GM04504 (cell line): ENCODE data around the gene ZFPL1.

ENCODE experiments used
- DNase-seq: peaks from one replicate; pipeline ENCODE4 v3.0.0-alpha.2; 2012; ENCODE audit warnings: low read depth

Gene ZFPL1

DNA sequence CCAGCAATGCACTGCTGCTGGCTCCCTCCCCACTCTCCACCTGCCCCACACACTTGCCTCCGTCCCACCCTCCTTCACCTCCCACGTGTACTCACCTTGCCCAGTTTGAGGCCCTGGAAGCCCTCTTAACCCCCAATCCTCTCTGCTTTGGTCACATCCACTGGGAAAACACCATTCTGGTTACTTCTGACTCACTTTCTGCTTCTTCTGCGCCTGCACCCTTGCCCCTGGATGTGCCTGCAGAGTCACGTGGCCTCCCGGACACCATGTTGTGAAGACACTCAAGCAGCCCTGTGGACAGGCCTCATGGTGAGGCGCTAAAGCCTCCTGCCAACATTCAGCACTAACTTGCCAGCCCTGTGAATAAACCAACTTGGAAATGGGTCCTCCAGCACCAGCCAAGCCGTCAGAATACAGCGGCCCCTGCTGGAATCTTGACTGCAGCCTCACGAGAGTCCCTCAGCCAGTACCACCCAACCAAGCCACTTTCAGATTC is 23.1 kb upstream of the ZFPL1 start:
- DNase-seq: no peak

DNA sequence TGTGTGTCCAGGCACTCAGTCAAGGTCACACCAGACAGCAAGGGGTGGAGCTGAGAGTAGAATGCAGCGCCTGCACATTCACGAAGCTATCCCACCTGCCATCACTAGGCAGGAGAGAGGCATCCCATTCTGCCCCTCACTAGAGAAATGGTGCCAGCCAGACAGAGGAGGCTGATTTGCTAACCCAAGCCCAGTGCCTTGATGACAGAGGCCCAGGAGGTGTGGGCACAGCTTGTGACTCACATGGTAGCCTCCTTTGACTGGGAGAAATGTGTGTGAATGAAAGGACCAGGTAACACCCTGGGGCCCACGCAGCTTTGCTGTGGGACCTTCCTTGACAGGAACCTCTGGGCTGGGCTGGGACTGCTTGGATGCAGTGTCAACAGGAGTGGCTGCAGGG is 20.5 kb upstream of the ZFPL1 start:
- no peak for DNase-seq

DNA sequence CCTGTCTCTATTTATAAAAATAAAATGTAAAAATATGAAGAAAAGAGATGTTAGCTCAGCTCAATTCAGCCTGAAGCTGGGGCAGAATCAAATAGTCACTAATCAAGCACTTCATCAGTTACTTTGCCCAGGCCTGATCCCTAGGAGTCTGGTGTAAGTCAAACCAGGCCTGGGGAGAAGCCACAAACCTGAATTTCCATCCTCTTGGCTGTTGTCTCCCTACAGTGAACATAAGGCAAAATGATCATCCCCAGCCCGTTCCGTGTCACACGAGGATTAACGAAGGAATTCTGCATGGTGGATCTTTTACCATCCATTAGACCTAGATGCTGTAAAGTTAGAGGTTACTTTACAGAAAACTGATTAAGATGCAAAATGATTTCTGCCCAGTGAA is 19.2 kb upstream of the ZFPL1 start:
- DNase-seq: no peak

DNA sequence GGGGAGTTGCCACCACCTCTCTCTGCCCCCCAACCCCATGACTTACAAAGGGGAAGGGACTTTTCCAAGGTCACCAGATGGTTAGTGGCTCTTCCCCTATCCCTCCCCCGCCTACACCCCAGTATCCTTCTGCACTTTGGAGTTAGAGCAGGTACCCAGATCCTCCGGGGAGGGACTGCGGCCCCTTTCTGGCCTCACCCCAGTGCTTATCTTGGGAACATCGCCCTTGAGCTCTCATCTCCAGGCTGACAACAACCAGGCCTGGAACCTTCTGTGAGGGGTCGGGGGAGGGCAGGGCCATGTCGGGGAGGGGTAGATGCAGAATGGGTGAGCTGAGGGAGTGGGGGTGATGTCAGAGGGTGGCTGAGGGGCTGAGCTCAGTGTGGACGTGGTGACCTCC is 18.2 kb upstream of the ZFPL1 start:
- no peak for DNase-seq

DNA sequence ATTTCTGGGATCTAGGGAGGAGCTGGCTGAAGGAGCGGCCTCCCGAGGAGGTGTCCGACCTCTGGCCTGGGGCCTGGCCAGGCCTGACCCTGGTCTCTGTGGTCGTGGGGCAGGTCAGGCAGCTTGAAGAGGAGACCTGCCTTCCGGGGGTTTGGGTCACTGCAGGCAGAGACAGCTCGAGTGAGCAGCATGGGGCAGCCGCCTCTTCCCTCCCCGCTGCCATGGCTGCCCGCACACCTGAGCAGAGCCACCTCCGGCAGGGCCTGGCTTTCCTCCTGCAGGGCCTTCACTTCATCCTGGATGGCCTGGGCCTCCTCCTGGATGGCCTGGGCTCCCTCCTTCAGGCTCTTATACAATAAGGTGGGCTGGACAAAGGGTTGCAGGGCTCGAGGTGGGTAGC is 17.7 kb upstream of the ZFPL1 start:
- DNase-seq: no peak

DNA sequence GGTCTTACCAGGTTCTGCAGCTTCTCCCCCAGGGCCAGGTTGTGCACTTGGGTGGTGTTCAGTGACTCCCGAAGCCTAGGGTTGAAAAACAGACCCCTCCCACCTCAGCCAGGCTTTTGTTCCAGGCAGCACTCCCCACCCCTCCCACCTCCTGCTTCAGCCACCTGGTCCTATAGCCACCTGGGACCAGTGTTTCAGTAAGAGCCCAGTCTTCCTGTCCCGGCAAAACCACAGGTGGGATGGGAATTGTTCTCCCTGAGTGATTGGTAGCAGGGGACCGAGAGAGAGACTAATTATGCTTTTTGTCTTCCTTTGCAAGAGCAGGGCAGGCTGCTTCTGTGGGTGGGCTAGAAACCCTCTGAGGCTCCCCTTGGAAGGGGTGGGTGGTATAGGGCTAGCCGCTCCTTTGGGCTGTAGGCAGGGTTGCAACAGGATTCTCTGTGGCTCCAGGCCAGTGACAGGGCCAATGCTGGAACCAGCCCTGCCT is 17.2 kb upstream of the ZFPL1 start:
- no peak for DNase-seq

DNA sequence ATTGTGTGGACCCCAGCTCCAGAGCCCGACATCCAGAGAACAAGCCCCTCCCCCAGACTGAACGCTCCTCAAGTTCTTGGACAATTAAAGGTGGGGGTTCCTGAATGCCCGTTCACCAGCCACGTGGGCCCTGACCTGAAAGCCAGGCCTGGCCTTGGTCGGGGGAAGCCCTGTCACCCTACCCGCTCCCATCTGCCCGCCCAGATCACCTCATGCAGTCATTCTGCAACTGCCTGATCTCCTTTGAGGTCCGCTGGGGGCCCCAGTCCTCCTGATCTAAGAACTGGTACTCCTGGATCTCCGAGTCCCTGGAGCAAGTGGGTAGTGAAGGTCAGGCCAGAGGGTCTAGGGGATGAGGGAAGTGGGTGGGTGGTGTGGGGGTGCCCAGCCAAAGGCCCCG is 16.6 kb upstream of the ZFPL1 start:
- no peak for DNase-seq

DNA sequence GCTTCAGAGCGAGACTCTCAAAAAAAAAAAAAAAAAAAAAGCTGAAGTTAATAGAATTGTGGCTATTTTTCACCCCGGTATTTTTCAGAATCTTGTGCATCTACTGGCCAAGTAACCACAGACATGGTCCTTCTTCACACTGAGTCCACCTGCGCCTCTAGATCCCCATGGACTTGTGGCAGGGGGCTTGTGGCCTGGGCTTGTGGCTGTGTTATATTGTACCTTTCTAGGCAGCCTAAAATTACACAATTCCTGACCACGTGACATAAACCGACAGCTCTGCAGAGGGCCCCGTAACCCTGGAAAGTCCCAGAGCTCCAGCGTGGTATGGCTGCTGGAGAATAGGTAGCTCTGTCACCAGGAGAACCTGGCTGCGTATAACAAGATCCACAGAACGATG is 14.8 kb upstream of the ZFPL1 start:
- no peak for DNase-seq

DNA sequence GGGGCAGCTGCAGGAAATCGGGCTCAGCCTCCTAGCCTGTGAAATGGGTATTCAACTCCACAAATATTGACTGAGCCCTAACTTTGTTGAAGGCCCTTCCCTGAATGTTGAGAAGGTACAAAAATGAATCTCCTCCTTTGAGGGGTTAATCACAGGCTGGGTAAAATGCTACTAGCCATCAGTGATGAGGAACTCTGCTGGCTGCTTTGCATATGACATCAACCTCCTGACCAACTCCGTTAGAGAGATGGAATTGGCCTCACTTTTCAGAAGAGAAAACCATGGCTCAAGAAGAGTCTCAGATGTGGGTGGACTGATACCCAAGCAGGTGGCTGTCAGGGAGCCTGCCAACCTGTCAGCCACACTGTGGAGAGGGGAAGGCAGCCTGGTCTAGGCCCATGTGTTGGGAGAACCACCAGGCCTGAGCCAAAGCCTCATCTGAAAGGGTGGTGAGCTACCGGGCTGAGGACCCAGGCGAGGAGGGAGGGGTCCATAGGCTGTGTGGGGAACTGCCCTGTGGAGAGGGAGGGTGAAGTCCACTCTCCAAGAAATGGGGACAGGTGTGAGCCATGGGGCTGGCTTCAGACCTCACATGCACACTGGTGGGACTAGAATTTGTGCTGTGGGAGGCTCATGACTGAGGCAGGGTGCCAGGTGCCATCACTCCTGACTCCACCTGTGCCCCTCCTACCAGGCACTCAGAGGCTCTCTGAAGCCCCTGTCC is 12.0 kb upstream of the ZFPL1 start:
- DNase-seq: no peak

DNA sequence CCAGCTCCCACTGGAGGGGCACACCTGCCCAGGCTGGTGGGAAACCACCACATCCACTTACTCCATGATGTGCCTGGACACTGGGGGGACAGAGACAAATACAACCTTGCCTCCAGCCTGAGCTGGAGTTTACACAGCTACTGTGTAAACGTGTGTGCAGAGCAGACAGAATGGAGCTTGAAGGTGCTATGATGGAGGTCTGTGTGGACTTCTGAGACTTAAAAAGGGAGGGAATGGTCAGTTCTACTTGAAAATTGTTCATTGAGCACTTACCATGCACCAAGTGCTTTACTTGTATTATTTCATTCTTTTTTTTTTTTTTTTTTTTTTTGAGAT is 11.4 kb upstream of the ZFPL1 start:
- DNase-seq: no peak

DNA sequence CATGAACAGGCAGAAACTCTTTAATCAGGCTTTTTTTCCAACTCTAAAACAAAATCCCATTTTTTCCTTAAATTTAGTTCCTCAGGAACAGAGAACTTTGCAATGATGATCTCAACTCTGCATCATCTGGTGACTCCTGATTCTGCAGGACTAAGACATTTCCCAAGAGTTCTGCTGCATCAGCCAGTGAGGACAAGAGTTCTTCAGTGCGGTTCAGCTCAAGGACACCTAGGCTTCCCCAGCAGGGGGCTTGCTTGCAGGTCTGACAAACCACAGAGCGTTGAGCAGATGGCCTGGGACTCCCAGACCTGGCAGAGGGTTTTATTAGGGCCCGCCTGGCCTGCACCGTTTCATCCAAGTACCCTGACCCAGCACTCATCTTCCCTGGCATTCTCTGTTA is 6.6 kb upstream of the ZFPL1 start:
- DNase-seq: no peak

DNA sequence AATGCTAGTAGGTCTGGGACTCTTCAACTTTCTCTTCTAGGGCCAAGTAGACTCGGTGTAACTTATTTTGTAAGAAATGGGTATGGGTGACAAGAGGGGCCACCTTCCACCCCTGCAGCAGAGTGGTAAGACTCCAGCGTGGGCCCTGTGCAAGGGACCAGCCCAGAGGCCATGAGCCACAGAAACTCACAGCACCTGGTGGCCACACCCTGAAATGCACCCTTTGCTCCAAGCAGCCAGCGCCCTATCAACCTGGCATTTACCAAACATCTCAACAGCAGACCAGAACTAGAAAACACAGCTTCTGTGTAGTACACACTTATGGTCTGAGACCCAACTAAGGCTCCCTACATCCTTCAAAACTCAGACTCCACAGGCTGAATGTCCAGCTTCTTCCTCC is 5.9 kb upstream of the ZFPL1 start:
- no peak for DNase-seq

DNA sequence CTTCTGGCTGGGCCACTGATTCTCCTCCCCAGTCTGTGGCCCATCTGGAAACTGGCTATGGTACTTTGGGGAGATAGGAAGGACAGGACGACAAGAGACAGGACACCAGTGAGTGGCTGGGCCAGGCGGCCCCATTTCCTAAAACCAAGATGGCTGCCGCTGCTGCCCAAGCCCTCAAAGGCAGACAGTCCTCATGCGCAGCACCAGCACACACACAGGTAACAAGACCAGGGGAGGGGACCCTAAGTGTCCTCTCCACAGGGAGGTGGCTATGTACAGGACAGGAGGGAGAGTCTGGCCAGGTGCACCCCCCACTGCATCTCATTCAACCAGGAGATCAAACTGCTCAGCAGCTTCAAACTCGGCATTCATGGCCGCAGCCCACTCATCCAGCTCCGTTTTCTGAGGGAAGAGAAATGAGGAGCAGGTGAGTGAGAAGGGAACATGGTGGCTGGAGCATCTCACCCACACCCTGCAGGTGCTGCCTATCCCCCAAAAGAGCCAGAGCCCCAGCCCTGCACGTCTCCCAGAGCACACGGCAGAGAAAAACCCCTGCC is 5.2 kb upstream of the ZFPL1 start:
- DNase-seq: no peak

DNA sequence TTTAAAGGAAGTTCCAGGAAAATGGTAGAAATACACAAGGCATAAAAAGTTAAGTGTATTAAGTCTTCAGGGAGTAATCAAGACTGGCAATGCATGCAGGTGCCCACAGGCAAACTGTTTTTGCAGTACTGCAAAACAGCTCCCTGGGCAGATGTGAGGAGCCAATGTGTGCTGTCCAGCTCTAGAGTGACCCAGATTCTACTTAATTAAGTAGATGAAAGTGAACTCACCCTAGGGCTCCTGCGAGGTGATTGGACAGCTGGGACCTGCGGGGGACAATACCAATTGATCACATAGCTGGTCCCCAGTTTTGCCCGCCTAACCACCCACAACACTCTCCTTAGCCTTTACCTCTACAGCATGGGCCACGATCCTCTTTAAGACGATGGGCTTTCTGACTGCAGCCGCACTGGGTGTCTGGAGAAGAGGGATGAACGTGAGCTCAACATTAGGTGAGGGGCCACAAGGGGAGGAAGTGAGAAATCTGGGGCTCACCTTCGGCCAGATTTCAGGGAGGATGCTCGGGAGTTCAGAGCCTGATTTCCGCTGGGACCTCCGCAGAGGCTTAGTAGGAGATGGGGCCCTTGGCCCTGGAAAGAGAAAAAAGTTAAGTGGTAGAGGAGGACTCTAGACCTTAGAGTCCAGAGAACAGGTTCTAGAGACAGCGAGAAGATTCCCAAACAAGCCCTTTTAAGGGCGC is 738 bp upstream of the ZFPL1 start:
- no peak for DNase-seq

DNA sequence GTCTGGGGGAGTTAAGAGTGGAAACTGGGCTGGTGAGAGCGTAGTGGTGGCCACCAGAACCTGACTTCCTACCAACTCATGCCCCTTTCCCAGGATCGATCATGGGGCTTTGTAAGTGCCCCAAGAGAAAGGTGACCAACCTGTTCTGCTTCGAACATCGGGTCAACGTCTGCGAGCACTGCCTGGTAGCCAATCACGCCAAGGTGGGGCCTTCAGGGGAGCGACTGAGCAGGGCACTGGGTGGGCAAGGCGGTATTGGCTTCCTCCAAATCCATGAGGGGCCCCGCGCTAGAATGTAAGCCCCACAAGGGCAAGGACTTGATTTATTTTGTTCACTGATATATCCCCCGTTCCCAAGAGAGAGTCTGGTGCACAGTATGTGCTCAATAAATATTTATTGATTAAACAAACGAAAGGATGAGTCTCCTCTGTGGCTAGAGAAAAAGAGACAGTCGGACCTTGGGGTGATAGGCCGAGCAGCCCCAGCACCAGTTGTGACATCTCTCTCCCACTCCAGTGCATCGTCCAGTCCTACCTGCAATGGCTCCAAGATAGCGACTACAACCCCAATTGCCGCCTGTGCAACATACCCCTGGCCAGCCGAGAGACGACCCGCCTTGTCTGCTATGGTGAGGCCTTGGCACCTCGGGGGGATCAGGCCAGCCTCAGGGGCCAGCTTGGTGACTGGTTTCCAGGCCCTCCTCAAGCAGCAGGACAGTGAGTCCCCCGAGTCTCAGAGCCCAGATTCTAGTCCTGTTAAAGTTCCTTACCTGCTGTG is 765 bp downstream of the ZFPL1 start:
- DNase-seq: no peak

DNA sequence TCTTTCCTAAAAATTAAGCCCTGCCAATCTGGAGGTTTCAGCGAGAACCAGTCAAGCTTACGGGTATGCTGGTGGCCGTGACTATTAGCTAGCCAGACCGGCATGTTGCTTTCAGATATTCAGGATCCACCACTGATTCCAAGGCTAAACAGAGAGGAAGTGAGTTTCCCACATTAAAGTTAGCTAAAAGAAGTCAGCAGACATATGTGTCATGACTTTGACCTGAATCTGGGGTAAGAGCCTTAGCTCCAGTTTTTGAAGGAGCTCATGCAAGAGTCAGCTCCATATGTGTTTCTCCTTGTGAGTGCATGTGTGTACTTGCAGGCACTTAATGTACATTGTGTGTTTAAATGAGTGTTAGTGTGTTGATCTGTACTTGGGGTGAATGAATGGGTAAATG is 1.4 kb downstream of the ZFPL1 start:
- DNase-seq: no peak

DNA sequence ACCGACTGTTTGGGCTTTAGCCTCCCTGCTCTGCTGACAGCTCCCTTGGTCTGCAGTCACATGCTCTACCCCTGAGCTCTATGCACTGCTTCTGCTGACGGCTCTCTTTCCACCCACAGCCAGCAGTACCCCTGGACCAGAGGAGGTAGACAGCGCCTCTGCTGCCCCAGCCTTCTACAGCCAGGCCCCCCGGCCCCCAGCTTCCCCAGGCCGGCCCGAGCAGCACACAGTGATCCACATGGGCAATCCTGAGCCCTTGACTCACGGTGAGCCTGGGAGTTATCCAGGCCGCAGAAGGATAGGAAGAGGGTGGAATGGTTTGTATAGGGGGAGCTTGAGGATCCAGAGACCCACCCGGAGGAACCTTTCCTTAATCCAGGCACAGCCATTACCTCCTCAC is 2.8 kb downstream of the ZFPL1 start:
- DNase-seq: no peak

DNA sequence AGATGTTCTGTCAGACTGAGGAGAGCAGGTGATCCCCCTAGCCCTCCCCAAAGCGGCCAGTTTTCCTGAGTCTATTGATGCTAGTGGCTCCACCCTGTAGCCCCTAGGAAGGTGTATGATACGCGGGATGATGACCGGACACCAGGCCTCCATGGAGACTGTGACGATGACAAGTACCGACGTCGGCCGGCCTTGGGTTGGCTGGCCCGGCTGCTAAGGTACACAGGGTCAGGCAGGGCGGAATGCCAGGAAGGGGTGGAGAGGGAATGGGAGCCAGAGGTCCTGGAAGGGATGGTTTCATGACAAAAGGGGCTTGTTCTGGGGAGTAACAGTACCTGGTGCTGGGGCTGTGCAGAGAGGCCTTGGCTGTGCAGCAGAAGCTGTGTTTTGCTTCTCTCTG is 3.2 kb downstream of the ZFPL1 start:
- DNase-seq: no peak

DNA sequence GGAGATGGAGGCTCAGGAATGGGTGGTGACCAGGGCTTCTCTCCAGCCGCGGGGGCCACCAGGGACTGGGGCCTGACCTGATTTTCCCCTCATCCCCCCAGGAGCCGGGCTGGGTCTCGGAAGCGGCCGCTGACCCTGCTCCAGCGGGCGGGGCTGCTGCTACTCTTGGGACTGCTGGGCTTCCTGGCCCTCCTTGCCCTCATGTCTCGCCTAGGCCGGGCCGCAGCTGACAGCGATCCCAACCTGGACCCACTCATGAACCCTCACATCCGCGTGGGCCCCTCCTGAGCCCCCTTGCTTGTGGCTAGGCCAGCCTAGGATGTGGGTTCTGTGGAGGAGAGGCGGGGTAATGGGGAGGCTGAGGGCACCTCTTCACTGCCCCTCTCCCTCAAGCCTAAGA is 3.8 kb downstream of the ZFPL1 start:
- DNase-seq: no peak

DNA sequence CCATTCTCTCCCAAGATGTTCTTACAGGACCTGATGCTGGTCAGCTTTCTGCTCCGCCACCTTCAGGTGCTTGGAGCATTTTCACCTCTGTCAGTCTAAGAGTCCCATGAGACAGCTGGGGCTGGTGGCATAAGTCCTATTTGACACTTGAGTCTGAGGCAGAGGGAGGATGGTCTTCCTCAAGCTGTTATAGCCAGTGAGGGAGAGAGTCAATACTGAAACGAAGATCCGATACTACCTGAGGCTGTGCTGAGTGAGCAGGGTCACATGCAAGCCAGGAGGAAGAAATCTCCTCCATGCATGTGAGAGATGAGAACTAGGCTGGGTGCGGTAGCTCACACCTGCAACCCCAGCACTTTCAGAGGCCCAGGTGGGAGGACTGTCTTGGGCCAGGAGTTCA is 5.6 kb downstream of the ZFPL1 start:
- DNase-seq: no peak

DNA sequence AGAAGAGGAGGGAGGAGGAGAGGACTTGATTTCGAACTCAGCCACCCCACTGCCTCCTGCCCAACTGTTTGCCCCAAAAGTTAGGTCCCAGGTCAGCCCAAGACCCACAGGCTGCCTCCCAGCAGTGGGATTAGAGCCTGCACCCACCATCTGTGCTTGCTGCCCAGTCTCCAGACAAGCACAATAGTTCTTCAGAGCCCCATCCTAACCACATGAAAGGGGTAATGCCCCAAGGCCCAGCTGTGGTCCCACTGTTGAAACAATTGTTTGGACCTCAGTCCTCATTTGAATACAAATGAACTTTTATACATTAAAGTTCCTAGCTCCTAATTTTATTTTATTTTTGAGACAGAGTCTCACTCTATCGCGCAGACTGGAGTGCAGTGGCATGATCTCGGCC is 6.6 kb downstream of the ZFPL1 start:
- DNase-seq: no peak

DNA sequence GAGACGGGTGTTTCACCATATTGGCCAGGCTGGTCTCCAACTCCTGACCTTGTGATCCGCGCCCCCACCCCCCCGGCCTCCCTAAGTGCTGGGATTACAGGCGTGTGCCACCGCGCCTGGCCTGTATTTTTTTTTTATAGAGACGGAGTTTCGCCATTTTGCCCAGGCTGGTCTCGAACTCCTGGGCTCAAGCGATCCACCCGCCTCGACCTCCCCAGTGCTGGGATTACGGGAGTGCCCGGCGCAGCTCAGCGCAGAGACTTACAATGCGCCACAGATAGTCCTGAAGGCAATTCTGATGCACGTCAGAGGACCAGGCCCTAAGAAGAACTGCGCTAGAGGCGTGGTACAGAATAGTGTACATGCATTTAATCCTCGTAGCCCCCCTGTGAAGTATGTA is 11.4 kb downstream of the ZFPL1 start:
- no peak for DNase-seq
